ENCODE results near the gene HIPK2.
A peak's percentile ranks its signal among the peaks of the same experiment; 100 is the strongest.

The HIPK2 gene

GRCh38 chr7:139750459-139751095 lies 27.2 kb downstream of the HIPK2 start:
- DNase-seq, result no peak

- DNase-seq, result no peak
These were observed 28.3 kb downstream of the HIPK2 start for GRCh38 chr7:139749545-139749944.

- no peak for DNase-seq
These were observed 28.9 kb downstream of the HIPK2 start for GRCh38 chr7:139748941-139749340.

GRCh38 chr7:139748373-139748765 lies 29.4 kb downstream of the HIPK2 start:
- no peak for DNase-seq

GRCh38 chr7:139747662-139748372 lies 30.0 kb downstream of the HIPK2 start:
- DNase-seq, result no peak

GRCh38 chr7:139746652-139747051 lies 31.1 kb downstream of the HIPK2 start:
- DNase-seq, result no peak

GRCh38 chr7:139745678-139746143 lies 32.1 kb downstream of the HIPK2 start:
- no peak for DNase-seq

GRCh38 chr7:139744768-139745677 lies 32.8 kb downstream of the HIPK2 start:
- DNase-seq, result no peak

- DNase-seq, result no peak
These were observed 33.6 kb downstream of the HIPK2 start for GRCh38 chr7:139743967-139744767.

- no peak for DNase-seq
These were observed 34.4 kb downstream of the HIPK2 start for GRCh38 chr7:139743267-139743966.

- DNase-seq, result no peak
These were observed 35.9 kb downstream of the HIPK2 start for GRCh38 chr7:139741789-139742344.

GRCh38 chr7:139741239-139741638 lies 36.6 kb downstream of the HIPK2 start:
- DNase-seq, result no peak

- DNase-seq, result no peak
These were observed 37.8 kb downstream of the HIPK2 start for GRCh38 chr7:139739863-139740597.

- DNase-seq, result no peak
These were observed 39.0 kb downstream of the HIPK2 start for GRCh38 chr7:139738772-139739171.

- DNase-seq, result no peak
These were observed 39.7 kb downstream of the HIPK2 start for GRCh38 chr7:139738101-139738489.

- peak; percentile 41 to 55 for DNase-seq
These were observed 40.3 kb downstream of the HIPK2 start for GRCh38 chr7:139737221-139738100.

- DNase-seq, result no peak
These were observed 41.7 kb downstream of the HIPK2 start for GRCh38 chr7:139735912-139736595.

- no peak for DNase-seq
These were observed 42.3 kb downstream of the HIPK2 start for GRCh38 chr7:139735466-139735865.

- no peak for DNase-seq
These were observed 43.4 kb downstream of the HIPK2 start for GRCh38 chr7:139734395-139734794.
